Fibroblast of lung (primary cell): ENCODE data around the gene CADM2. TPM values are rescaled to one million over a fixed set of nuclear protein-coding genes. Genes with fewer than 3 reads are reported as not detected.

Source experiments
- DNase-seq, 2 donors: peaks; one replicate each; pipeline versions ENCODE4 v3.0.0 to v3.0.0-alpha.2; 2010; ENCODE audit warnings: low read depth in 2 of 2
- H2AFZ ChIP-seq: 2 replicates; pipeline ENCODE4 v1.5.1; 2012; ENCODE audit warnings: low read length, control low read depth, inconsistent platforms
- H3K27ac ChIP-seq: 2 replicates; pipeline ENCODE4 v1.5.1; 2011; ENCODE audit warnings: low read length, control low read depth; ENCODE audit not compliant: insufficient read depth
- H3K27me3 ChIP-seq: 2 replicates; pipeline ENCODE4 v1.5.1; 2011; ENCODE audit warnings: mild to moderate bottlenecking, low read length; ENCODE audit not compliant: control insufficient read depth, insufficient read depth
- H3K36me3 ChIP-seq: 2 replicates; pipeline ENCODE4 v1.5.1; 2011; ENCODE audit warnings: low read length; ENCODE audit not compliant: control insufficient read depth, insufficient read depth
- H3K4me1 ChIP-seq: 2 replicates; pipeline ENCODE4 v1.5.1; 2011; ENCODE audit warnings: low read length; ENCODE audit not compliant: control insufficient read depth, insufficient read depth; ENCODE audit errors: extremely low read depth
- H3K4me2 ChIP-seq: 2 replicates; pipeline ENCODE4 v1.5.1; 2011; ENCODE audit warnings: low read length, control low read depth; ENCODE audit not compliant: insufficient read depth; ENCODE audit errors: extremely low read depth
- H3K4me3 ChIP-seq, 4 experiments: fragments of 200-600 bp in 1 of 4; sonication (generic) in 1 of 4; replicated peaks in 1 of 4; 2 replicates each; pipeline ENCODE4 v1.5.1; 2011 to 2016; ENCODE audit warnings: low read length in 4 of 4, low read depth in 3 of 4, mild to moderate bottlenecking in 3 of 4, control low read depth in 2 of 4, inconsistent platforms in 1 of 4, mixed read lengths in 1 of 4; ENCODE audit not compliant: insufficient read depth in 1 of 4; ENCODE audit errors: control extremely low read depth in 1 of 4
- H3K79me2 ChIP-seq: 2 replicates; pipeline ENCODE4 v1.5.1; 2012; ENCODE audit warnings: mild to moderate bottlenecking, low read length, inconsistent platforms; ENCODE audit not compliant: control insufficient read depth, insufficient read depth
- H3K9ac ChIP-seq: 2 replicates; pipeline ENCODE4 v1.5.1; 2011; ENCODE audit warnings: mild to moderate bottlenecking, low read length, control low read depth; ENCODE audit not compliant: insufficient read depth
- H3K9me3 ChIP-seq: 2 replicates; pipeline ENCODE4 v1.5.1; 2012; ENCODE audit warnings: low read depth, low read length; ENCODE audit not compliant: control insufficient read depth, insufficient read depth
- H4K20me1 ChIP-seq: 2 replicates; pipeline ENCODE4 v1.5.1; 2011; ENCODE audit warnings: low read length; ENCODE audit not compliant: control insufficient read depth, insufficient read depth; ENCODE audit errors: extremely low read depth
- EZH2 ChIP-seq: IDR thresholded peaks from 2 replicates; pipeline ENCODE4 v1.5.1; 2012; ENCODE audit warnings: low read length, control low read depth, mild to moderate bottlenecking; ENCODE audit errors: missing control alignments
- polyA plus RNA-seq, 2 donors: library from polyadenylated mRNA; depleted of rRNA in 1 of 2; stranded (reverse) in 1 of 2; unstranded in 1 of 2; fragments of >200 nt; gene quantifications; 2 replicates each; pipeline ENCODE4 v1.2.1, GENCODE V29; 2011 to 2012; ENCODE audit warnings: missing spikeins in 1 of 2
- total RNA-seq: library from RNA; depleted of rRNA; stranded (reverse); fragments of >200 nt; gene quantifications from 2 replicates; pipeline ENCODE4 v1.2.1, GENCODE V29; 2014
- TF ChIP-seq, protein P1 (sequence below), 2 donors: IDR thresholded peaks in 1 of 2; conservative IDR thresholded peaks in 1 of 2; 1 replicate in 1 of 2; 2 replicates in 1 of 2; pipeline ENCODE4 v1.5.1; 2011 to 2012; ENCODE audit warnings: low read length in 2 of 2, control low read depth in 1 of 2, inconsistent platforms in 1 of 2, low read depth in 1 of 2, mild to moderate bottlenecking in 1 of 2

Gene CADM2
- total and polyA plus RNA-seq, 2 donors (not counting 1 experiment from before 2014, with no cell fraction given) = under 0.01 to 0.12 TPM

GRCh38 chr3:85539232-85539631, 580.4 kb downstream of the CADM2 start:
- Histone ChIP-seq H2AFZ (no peak overlapping the region), H3K9me3 (no peaks in the 10 kb centered on the region), H3K9ac (no peak overlapping the region), H3K27ac (no peak overlapping the region), H3K4me1 (no peaks in the 10 kb centered on the region), H4K20me1 (no peaks in the 10 kb centered on the region), H3K79me2 (no peaks in the 10 kb centered on the region), H3K27me3 (no peaks in the 10 kb centered on the region), H3K4me2 (no peak overlapping the region), H3K4me3 (no peak overlapping the region), H3K36me3 (no peaks in the 10 kb centered on the region)
- TF ChIP-seq, protein P1, sequence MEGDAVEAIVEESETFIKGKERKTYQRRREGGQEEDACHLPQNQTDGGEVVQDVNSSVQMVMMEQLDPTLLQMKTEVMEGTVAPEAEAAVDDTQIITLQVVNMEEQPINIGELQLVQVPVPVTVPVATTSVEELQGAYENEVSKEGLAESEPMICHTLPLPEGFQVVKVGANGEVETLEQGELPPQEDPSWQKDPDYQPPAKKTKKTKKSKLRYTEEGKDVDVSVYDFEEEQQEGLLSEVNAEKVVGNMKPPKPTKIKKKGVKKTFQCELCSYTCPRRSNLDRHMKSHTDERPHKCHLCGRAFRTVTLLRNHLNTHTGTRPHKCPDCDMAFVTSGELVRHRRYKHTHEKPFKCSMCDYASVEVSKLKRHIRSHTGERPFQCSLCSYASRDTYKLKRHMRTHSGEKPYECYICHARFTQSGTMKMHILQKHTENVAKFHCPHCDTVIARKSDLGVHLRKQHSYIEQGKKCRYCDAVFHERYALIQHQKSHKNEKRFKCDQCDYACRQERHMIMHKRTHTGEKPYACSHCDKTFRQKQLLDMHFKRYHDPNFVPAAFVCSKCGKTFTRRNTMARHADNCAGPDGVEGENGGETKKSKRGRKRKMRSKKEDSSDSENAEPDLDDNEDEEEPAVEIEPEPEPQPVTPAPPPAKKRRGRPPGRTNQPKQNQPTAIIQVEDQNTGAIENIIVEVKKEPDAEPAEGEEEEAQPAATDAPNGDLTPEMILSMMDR (conservative IDR thresholded peaks at IDR 0.05 in 1 of 2, IDR thresholded peaks at IDR 0.05 in 1 of 2; ENCODE audit: low read depth in 1 of 2, low read length in 2 of 2) = no peak
- no peak for TF ChIP-seq EZH2
- DNase-seq = no peak

DNA sequence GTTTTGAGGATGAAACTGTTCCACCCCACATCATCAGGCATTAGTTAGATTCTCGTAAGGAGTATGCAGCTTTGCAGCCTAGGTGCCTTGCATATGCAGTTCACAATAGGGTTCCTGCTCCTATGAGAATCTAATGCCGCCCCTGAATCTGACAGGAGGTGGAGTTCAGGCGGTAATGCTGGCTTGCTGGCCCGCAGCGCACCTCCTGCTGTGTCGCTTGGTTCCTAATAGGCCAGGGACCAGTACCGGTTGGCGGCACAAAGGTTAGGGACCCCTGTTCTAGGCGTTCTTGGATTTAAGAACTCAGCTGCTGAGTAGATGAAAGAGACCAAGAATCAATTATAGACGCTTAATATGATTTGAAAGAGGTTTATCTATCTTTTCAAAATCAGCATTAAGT, 595.4 kb downstream of the CADM2 start:
- Histone ChIP-seq H3K9ac (no peak overlapping the region), H3K4me2 (no peak overlapping the region), H3K9me3 (no peaks in the 10 kb centered on the region), H3K27me3 (no peaks in the 10 kb centered on the region), H3K4me1 (no peaks in the 10 kb centered on the region), H3K27ac (no peak overlapping the region), H4K20me1 (no peaks in the 10 kb centered on the region), H2AFZ (no peak overlapping the region), H3K36me3 (no peaks in the 10 kb centered on the region), H3K4me3 (no peak overlapping the region), H3K79me2 (no peaks in the 10 kb centered on the region)
- TF ChIP-seq, protein P1 (conservative IDR thresholded peaks at IDR 0.05 in 1 of 2, IDR thresholded peaks at IDR 0.05 in 1 of 2; ENCODE audit: low read depth in 1 of 2, low read length in 2 of 2) = no peak
- TF ChIP-seq EZH2 = no peak
- DNase-seq = no peak

DNA sequence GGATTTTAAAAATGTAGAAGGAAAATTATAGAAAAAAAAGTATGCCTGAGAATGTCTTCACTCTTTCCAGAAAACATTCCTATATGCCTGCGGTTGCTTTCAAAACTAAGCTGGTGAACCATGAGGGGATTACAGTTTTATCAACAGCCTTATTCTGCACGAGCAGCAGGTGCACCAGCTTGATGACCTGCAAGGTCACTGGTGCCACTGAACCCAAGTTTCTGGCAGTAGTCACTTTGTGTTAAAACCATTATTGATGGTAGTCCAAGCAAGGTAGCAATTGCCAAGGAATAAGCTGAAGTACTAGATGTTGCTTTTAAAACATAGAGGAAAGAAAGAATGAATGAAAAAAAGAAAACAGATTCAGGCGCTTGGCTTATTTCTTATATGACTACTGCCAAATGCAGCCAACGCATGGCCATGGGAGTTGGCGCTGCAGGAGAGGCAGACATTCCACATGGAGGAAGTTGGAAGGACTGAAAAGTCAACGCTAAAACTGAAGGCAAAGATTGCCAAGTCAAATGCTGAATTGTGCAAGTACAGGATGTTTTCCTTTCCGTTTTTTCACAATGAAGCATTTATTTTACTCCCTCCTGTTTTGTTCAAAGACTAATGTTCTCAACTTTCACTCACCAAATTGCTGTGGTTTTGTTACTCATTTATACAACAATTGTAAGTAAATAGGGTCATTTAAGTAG, 601.4 kb downstream of the CADM2 start:
- Histone ChIP-seq H3K4me1 (no peaks in the 10 kb centered on the region), H3K9me3 (no peaks in the 10 kb centered on the region), H3K4me3 (no peak overlapping the region), H3K27me3 (no peaks in the 10 kb centered on the region), H3K27ac (no peak overlapping the region), H4K20me1 (no peaks in the 10 kb centered on the region), H3K79me2 (no peaks in the 10 kb centered on the region), H3K9ac (no peak overlapping the region), H3K4me2 (no peak overlapping the region), H3K36me3 (no peaks in the 10 kb centered on the region), H2AFZ (no peak overlapping the region)
- no peak for TF ChIP-seq EZH2
- TF ChIP-seq, protein P1 (conservative IDR thresholded peaks at IDR 0.05 in 1 of 2, IDR thresholded peaks at IDR 0.05 in 1 of 2; ENCODE audit: low read depth in 1 of 2, low read length in 2 of 2) = no peak
- DNase-seq = peak; percentile 69 to 85
